ENCODE measurements around the gene PRSS50. TPM values are rescaled to one million over a fixed set of nuclear protein-coding genes. Genes with fewer than 3 reads are reported as not detected.

PRSS50 gene
- total RNA-seq, 2 experiments from 2014 or later, result not detected

- H3K4me1 Mint-ChIP-seq (ENCODE audit: low read depth), result peaks cover 34% of the 10 kb centered on the region
- H3K4me3 Mint-ChIP-seq, result peak within 1 kb of the TSS; percentile 71
- ATAC-seq, result peak; percentile 79
- ChIA-PET CTCF (interaction anchor here (0.7 to 1.3 kb wide), 4 partner anchors 10 to 206 kb away, joined by 3 to 5 read pairs (median 3); no protein-coding TSS in a partner anchor), POLR2A (no interaction called here)
- H3K36me3 Mint-ChIP-seq (ENCODE audit: low read depth), result no peaks in the 10 kb centered on the region
- peak; percentile 65 for DNase-seq
- no peaks in the 10 kb centered on the region for H3K9me3 Mint-ChIP-seq (ENCODE audit: insufficient read depth)
- H3K27me3 Mint-ChIP-seq (ENCODE audit: low read depth), result peaks cover 16% of the 10 kb centered on the region
- peak within 1 kb of the TSS; percentile 50 for H3K27ac Mint-ChIP-seq
These were observed 24.4 kb downstream of the PRSS50 start, which contains the start of gene ALS2CL for GRCh38 chr3:46693038-46693891. Gene ALS2CL, minus strand, starts transcription at chr3:46693679. Its CDS starts 4,239 bp downstream, at chr3:46689440.

- Mint-ChIP-seq H3K4me1 (ENCODE audit: low read depth) (peaks cover 34% of the 10 kb centered on the region), H3K36me3 (ENCODE audit: low read depth) (no peaks in the 10 kb centered on the region), H3K27ac (peak overlapping the region; percentile 30), H3K27me3 (ENCODE audit: low read depth) (peaks cover 14% of the 10 kb centered on the region), H3K9me3 (ENCODE audit: insufficient read depth) (no peaks in the 10 kb centered on the region), H3K4me3 (peak overlapping the region; percentile 71)
- ChIA-PET CTCF (interaction anchor here (1.2 to 1.3 kb wide), 2 partner anchors 11 to 205 kb away, joined by 3 to 5 read pairs; no protein-coding TSS in a partner anchor), POLR2A (no interaction called here)
- ATAC-seq, result no peak
- no peak for DNase-seq
These were observed 25.1 kb downstream of the PRSS50 start for GRCh38 chr3:46692566-46692990.

GRCh38 chr3:46690798-46691197, 26.9 kb downstream of the PRSS50 start:
- peaks cover 13% of the 10 kb centered on the region for H3K27me3 Mint-ChIP-seq (ENCODE audit: low read depth)
- no peaks in the 10 kb centered on the region for H3K36me3 Mint-ChIP-seq (ENCODE audit: low read depth)
- no peak for DNase-seq
- H3K4me1 Mint-ChIP-seq (ENCODE audit: low read depth), result peaks cover 29% of the 10 kb centered on the region
- ChIA-PET POLR2A (no interaction called here), CTCF (no interaction called here)
- no peak for ATAC-seq
- H3K9me3 Mint-ChIP-seq (ENCODE audit: insufficient read depth), result no peaks in the 10 kb centered on the region
- no peak overlapping the region for H3K4me3 Mint-ChIP-seq
- no peak overlapping the region for H3K27ac Mint-ChIP-seq

- ChIA-PET CTCF (no interaction called here), POLR2A (no interaction called here)
- DNase-seq, result no peak
- Mint-ChIP-seq H3K36me3 (ENCODE audit: low read depth) (no peaks in the 10 kb centered on the region), H3K9me3 (ENCODE audit: insufficient read depth) (no peaks in the 10 kb centered on the region), H3K4me1 (ENCODE audit: low read depth) (no peaks in the 10 kb centered on the region), H3K4me3 (no peak overlapping the region), H3K27me3 (ENCODE audit: low read depth) (no peaks in the 10 kb centered on the region), H3K27ac (no peak overlapping the region)
- ATAC-seq, result no peak
These were observed 32.2 kb downstream of the PRSS50 start for GRCh38 chr3:46685446-46685845.

- H3K9me3 Mint-ChIP-seq (ENCODE audit: insufficient read depth), result no peaks in the 10 kb centered on the region
- POLR2A ChIA-PET, result no interaction called here
These were observed 32.8 kb downstream of the PRSS50 start for GRCh38 chr3:46684891-46685290.

GRCh38 chr3:46682974-46683373, 34.7 kb downstream of the PRSS50 start:
- H3K27ac Mint-ChIP-seq, result no peak overlapping the region
- H3K36me3 Mint-ChIP-seq (ENCODE audit: low read depth), result no peaks in the 10 kb centered on the region
- H3K4me1 Mint-ChIP-seq (ENCODE audit: low read depth), result no peaks in the 10 kb centered on the region
- DNase-seq (no peak), ATAC-seq (no peak)
- no peaks in the 10 kb centered on the region for H3K9me3 Mint-ChIP-seq (ENCODE audit: insufficient read depth)
- no peaks in the 10 kb centered on the region for H3K27me3 Mint-ChIP-seq (ENCODE audit: low read depth)
- POLR2A ChIA-PET, result no interaction called here
- CTCF ChIA-PET, result interaction anchor here (1.2 kb wide), 1 partner anchor 194 kb away, joined by 3 read pairs; no protein-coding TSS in a partner anchor
- H3K4me3 Mint-ChIP-seq, result no peak overlapping the region

More at GRCh38 chr3:46684891-46685290, 32.8 kb downstream of the PRSS50 start:
- Mint-ChIP-seq H3K36me3 (ENCODE audit: low read depth) (no peaks in the 10 kb centered on the region), H3K27ac (no peak overlapping the region), H3K4me3 (no peak overlapping the region), H3K4me1 (ENCODE audit: low read depth) (no peaks in the 10 kb centered on the region), H3K27me3 (ENCODE audit: low read depth) (no peaks in the 10 kb centered on the region)
- ATAC-seq, result no peak
- DNase-seq, result no peak
- CTCF ChIA-PET, result no interaction called here

- Mint-ChIP-seq H3K27ac (no peak overlapping the region), H3K27me3 (ENCODE audit: low read depth) (no peaks in the 10 kb centered on the region), H3K4me3 (no peak overlapping the region), H3K9me3 (ENCODE audit: insufficient read depth) (no peaks in the 10 kb centered on the region), H3K36me3 (ENCODE audit: low read depth) (no peaks in the 10 kb centered on the region), H3K4me1 (ENCODE audit: low read depth) (no peaks in the 10 kb centered on the region)
- POLR2A ChIA-PET, result no interaction called here
- ATAC-seq, result no peak
- CTCF ChIA-PET, result interaction anchor here (1.2 kb wide), 1 partner anchor 193 kb away, joined by 3 read pairs; no protein-coding TSS in a partner anchor
- no peak for DNase-seq
These were observed 35.7 kb downstream of the PRSS50 start for GRCh38 chr3:46681856-46682540.

GRCh38 chr3:46681387-46681786, 36.3 kb downstream of the PRSS50 start:
- ChIA-PET POLR2A (no interaction called here), CTCF (no interaction called here)
- DNase-seq (no peak), ATAC-seq (no peak)
- H3K9me3 Mint-ChIP-seq (ENCODE audit: insufficient read depth), result no peaks in the 10 kb centered on the region
- no peak overlapping the region for H3K27ac Mint-ChIP-seq
- H3K27me3 Mint-ChIP-seq (ENCODE audit: low read depth), result no peaks in the 10 kb centered on the region
- no peak overlapping the region for H3K4me3 Mint-ChIP-seq
- H3K36me3 Mint-ChIP-seq (ENCODE audit: low read depth), result no peaks in the 10 kb centered on the region
- no peaks in the 10 kb centered on the region for H3K4me1 Mint-ChIP-seq (ENCODE audit: low read depth)

- CTCF ChIA-PET, result no interaction called here
- H3K27me3 Mint-ChIP-seq (ENCODE audit: low read depth), result no peaks in the 10 kb centered on the region
- no peaks in the 10 kb centered on the region for H3K36me3 Mint-ChIP-seq (ENCODE audit: low read depth)
- DNase-seq (no peak), ATAC-seq (no peak)
- H3K4me3 Mint-ChIP-seq, result no peak overlapping the region
- POLR2A ChIA-PET, result interaction anchor here (0.6 kb wide), 1 partner anchor 1637 kb away, joined by 5 read pairs; no protein-coding TSS in a partner anchor
- H3K4me1 Mint-ChIP-seq (ENCODE audit: low read depth), result no peaks in the 10 kb centered on the region
- no peak overlapping the region for H3K27ac Mint-ChIP-seq
- no peaks in the 10 kb centered on the region for H3K9me3 Mint-ChIP-seq (ENCODE audit: insufficient read depth)
These were observed 37.3 kb downstream of the PRSS50 start for GRCh38 chr3:46680298-46680826.

GRCh38 chr3:46679681-46680080, 38.0 kb downstream of the PRSS50 start:
- CTCF ChIA-PET, result interaction anchor here (1.1 kb wide), 1 partner anchor 191 kb away, joined by 3 read pairs; no protein-coding TSS in a partner anchor
- H3K4me3 Mint-ChIP-seq, result no peak overlapping the region
- H3K27ac Mint-ChIP-seq, result no peak overlapping the region
- H3K9me3 Mint-ChIP-seq (ENCODE audit: insufficient read depth), result no peaks in the 10 kb centered on the region
- POLR2A ChIA-PET, result interaction anchor here (0.6 kb wide), 1 partner anchor 1637 kb away, joined by 5 read pairs; no protein-coding TSS in a partner anchor
- H3K4me1 Mint-ChIP-seq (ENCODE audit: low read depth), result no peaks in the 10 kb centered on the region
- no peak for DNase-seq
- no peaks in the 10 kb centered on the region for H3K36me3 Mint-ChIP-seq (ENCODE audit: low read depth)
- ATAC-seq, result no peak
- H3K27me3 Mint-ChIP-seq (ENCODE audit: low read depth), result no peaks in the 10 kb centered on the region

GRCh38 chr3:46678280-46678679, 39.4 kb downstream of the PRSS50 start:
- Mint-ChIP-seq H3K4me1 (ENCODE audit: low read depth) (no peaks in the 10 kb centered on the region), H3K36me3 (ENCODE audit: low read depth) (no peaks in the 10 kb centered on the region), H3K27ac (no peak overlapping the region), H3K27me3 (ENCODE audit: low read depth) (no peaks in the 10 kb centered on the region), H3K4me3 (no peak overlapping the region), H3K9me3 (ENCODE audit: insufficient read depth) (no peaks in the 10 kb centered on the region)
- CTCF ChIA-PET, result no interaction called here
- DNase-seq (no peak), ATAC-seq (no peak)
- POLR2A ChIA-PET, result no interaction called here

- CTCF ChIA-PET, result no interaction called here
- Mint-ChIP-seq H3K4me3 (no peak overlapping the region), H3K4me1 (ENCODE audit: low read depth) (no peaks in the 10 kb centered on the region), H3K9me3 (ENCODE audit: insufficient read depth) (no peaks in the 10 kb centered on the region), H3K27ac (no peak overlapping the region), H3K36me3 (ENCODE audit: low read depth) (no peaks in the 10 kb centered on the region), H3K27me3 (ENCODE audit: low read depth) (no peaks in the 10 kb centered on the region)
- DNase-seq, result no peak
- no peak for ATAC-seq
- POLR2A ChIA-PET, result no interaction called here
These were observed 40.3 kb downstream of the PRSS50 start for GRCh38 chr3:46677411-46677726.

Measured in activated CD8-positive, alpha-beta T cell treated with anti-CD3 and anti-CD28 coated beads, Interleukin-2, amount 10 ng/mL, durations not matched to agents 7 days and 5 days (primary cell).